ENCODE data around the gene ELAVL4.
"Not testable (repeated sequence)": the region's sequence is repeated elsewhere in the genome, so short reads cannot be mapped to it uniquely, and the experiment has no call there.

ELAVL4 gene

DNA sequence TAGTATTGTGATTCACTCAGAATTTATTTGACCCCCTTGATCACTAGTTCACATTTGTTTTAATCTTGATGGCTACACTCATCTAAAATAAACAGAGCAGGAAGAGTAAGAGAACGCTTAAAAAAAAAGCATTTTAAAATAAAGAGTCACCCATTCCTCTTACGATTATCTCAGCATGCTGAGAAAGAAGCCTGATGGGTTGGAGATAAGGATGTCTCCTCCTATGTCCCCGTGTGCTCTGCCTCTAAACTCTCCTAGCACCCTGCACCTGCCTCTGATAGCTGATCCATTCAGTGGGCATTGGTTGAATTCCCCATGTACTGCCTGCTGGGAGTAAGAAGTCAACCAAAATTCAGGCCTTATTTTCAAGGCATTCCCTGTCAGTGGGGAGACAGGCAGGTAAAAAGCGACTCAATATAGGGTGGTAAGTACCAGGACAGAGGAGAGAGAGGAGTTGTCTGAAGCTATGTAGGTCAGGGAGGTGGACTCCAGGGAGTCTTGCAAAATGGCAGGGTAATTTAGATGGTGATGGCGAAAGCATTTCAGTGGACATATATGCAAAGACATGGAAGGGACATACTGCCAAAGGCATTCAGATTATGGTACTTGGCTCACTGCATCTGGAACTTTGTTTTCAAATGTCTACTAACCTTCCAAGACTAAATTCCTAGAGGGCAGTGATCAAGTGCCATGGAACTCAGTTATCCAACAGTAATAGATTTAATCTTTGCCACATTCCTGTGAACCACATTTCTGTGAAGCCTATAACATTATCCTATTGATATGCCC lies 18.4 kb downstream of the ELAVL4 start:
- no peak for DNase-seq

GRCh38 chr1:50129201-50129600 lies 20.5 kb downstream of the ELAVL4 start:
- no peak for DNase-seq

GRCh38 chr1:50132347-50132894 lies 23.7 kb downstream of the ELAVL4 start:
- no peak for DNase-seq

GRCh38 chr1:50135716-50136115 lies 27.0 kb downstream of the ELAVL4 start:
- no peak for DNase-seq

GRCh38 chr1:50139339-50140181 lies 30.8 kb downstream of the ELAVL4 start:
- DNase-seq, result no peak

DNA sequence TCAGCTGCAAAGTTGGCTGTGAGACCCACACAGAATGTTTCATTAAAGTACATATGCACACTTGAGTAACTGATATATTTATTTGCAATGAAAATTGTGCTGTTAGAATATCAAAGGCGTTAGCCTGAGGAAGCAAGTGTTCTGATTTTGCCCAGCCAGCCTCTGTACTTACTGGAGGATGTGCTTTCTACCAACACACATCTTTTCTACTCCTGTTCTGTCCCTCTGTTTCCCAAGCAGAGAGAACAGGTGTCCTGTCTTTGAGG lies 31.4 kb downstream of the ELAVL4 start:
- DNase-seq, result no peak

GRCh38 chr1:50147191-50147850 lies 38.6 kb downstream of the ELAVL4 start:
- no peak for DNase-seq

- no peak for DNase-seq
Measured at GRCh38 chr1:50148142-50148923, 39.6 kb downstream of the ELAVL4 start.

DNA sequence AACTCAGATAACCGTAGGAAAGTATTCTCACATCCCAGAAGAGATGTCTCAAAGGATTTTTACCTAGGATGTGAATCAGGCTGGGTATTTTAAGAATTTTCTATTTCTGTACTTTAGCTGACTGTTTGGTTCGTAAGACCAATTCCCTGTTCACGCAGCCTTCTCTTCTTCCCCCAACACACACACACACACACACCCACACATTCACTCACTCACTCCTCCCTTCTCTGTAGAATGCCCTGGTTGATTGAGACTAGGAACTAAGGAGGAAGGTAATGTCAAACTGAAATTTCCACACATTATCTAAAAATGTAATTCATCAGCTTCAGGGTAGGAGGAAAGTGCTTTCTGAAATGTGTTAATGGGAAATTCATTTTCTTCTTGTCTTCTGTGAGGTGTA lies 43.5 kb downstream of the ELAVL4 start:
- DNase-seq, result no peak

- no peak for DNase-seq
Measured at GRCh38 chr1:50155541-50155940, 46.8 kb downstream of the ELAVL4 start.

GRCh38 chr1:50156241-50157010 lies 47.7 kb downstream of the ELAVL4 start:
- DNase-seq, result no peak

DNA sequence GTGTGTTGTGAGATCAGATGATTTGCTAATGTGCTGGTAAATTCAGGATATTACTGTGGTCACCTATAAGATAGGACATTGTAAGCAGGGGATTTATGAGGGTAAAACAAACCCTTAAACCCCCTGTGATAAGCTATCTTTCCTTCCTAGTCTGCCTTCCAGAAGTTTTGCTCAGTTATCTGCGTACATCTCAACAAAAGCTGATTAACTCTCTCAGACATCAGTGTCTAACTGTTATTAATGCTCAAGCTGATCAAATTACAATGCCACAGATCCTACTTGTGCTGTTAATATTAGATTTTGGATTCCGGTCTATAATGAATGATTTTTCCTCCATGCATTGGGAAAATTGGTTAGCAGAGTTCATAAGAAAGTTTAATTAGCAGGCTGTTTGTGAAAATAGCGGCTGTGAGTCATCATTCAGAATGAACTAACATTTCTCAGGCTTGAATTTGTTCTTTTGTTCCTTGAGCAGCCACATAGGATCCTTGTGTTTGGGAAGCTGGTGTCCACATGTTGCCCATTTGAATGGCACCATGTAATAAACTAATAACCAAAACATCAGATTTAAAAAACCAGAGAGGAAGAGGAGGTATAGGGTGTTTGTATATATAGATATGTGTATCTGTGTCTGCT lies 48.7 kb downstream of the ELAVL4 start:
- DNase-seq, result no peak

GRCh38 chr1:50158421-50158820 lies 49.7 kb downstream of the ELAVL4 start:
- no peak for DNase-seq

DNA sequence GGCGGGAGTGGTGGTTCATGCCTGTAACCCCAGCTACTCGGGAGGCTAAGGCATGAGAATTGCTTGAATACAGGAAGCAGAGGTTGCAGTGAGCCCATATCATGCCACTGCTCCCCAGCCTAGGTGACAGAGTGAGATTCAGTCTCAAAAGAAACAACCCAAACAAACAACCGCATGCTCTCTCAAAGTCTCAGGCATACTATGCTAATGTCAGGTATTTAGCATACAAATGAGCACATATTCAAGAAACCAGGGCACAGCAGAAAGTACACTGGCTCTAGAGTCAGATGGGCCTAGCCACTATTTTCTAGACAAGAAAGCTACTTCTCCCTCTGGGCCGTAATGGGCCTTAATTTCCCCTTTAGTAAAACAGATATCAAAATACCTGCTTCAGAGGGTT lies 55.0 kb downstream of the ELAVL4 start:
- no peak for DNase-seq

GRCh38 chr1:50166351-50166750 lies 57.6 kb downstream of the ELAVL4 start:
- not testable (repeated sequence) for DNase-seq

DNA sequence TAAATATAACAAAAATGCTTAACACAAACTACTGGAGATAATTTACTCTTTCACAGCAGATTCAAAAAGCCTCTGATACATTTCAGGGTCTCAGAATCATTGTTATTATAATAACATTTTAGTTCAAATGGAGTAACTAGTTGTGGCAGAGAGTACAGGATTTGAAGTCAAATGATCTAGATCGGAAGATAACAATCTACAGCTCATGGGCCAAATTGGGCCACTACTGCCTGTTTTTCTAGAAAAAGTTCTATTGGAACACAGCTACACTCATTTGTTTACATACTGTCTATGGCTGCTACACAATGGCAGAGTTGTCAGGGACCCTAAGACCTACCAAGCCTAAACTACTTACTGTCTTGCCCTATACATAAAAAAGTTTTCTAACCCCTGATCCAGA lies 63.6 kb downstream of the ELAVL4 start:
- no peak for DNase-seq

- no peak for DNase-seq
Measured at GRCh38 chr1:50174101-50174500, 65.4 kb downstream of the ELAVL4 start.

- DNase-seq, result no peak
Measured at GRCh38 chr1:50175719-50176639, 67.3 kb downstream of the ELAVL4 start.

DNA sequence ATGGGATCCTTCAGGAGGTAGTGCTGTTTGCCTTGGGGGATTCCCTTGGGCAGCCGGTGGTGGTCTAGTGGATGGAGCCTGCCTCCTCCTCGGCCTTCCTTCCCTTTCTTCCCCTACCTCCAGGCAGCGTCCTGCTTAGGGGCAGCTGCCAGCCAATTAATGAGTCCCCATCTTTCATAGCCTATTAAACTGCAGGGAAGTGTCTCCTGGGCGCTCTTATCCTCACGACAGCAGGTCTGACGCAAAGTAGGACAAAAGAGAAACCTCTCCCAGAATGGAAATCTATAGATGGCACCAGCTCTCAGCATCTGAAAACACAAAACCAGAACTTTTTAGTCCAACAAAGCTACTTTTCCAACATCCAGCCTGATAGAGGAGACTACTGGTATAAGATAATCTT lies 69.3 kb downstream of the ELAVL4 start:
- no peak for DNase-seq

DNA sequence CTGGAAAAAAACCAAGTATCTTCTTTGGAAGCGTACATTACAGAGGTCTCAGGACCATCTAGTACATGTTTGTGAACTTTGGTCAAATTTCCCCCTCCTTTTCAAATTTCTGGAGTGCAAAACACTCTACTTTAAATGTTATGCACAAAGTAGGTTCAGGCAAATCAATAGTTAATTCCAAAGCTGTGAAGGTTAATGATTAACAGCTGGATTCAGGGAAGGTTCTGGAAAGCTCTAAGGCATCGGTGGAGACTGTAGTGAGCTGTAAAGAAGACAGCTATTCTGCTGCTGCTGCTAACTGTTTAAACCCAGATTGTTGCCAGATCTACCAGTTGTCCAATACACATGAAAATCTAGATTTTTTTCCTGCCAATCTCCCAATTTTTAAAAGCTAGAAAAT lies 70.9 kb downstream of the ELAVL4 start:
- DNase-seq, result no peak

Measured in NCI-H526 treated with DMSO at 0.1 percent for 48 hours (cell line).